Tibial nerve (tissue), 4 donors: ENCODE results near the gene PSG7. TPM values are rescaled to one million over a fixed set of nuclear protein-coding genes. Genes with fewer than 3 reads are reported as not detected.
"Not testable (repeated sequence)": the region's sequence is repeated elsewhere in the genome, so short reads cannot be mapped to it uniquely, and the experiment has no call there.

Experiments used
- DNase-seq, 2 donors: peaks; one replicate each; pipeline ENCODE4 v3.0.0-alpha.2; 2019; ENCODE audit warnings: low spot score in 2 of 2
- H3K27ac ChIP-seq, 4 donors: fragments of 200-600 bp; sonication (generic) in 3 of 4; one replicate each; pipeline ENCODE4 v1.5.1; 2017 to 2019; ENCODE audit warnings: mild to moderate bottlenecking in 1 of 4
- H3K27me3 ChIP-seq, 2 donors: fragments of 200-600 bp; sonication (generic) in 1 of 2; one replicate each; pipeline versions ENCODE4 v1.5.1 to v1.6.0; 2017 to 2019
- H3K36me3 ChIP-seq, 3 donors: fragments of 200-600 bp; sonication (generic); one replicate each; pipeline ENCODE4 v1.5.1; 2018 to 2019
- H3K4me1 ChIP-seq, 4 donors: fragments of 200-600 bp; sonication (generic) in 3 of 4; one replicate each; pipeline ENCODE4 v1.5.1; 2017 to 2019
- H3K4me3 ChIP-seq, 4 donors: fragments of 200-600 bp; sonication (generic) in 3 of 4; one replicate each; pipeline ENCODE4 v1.5.1; 2017 to 2019; ENCODE audit warnings: mild to moderate bottlenecking in 1 of 4, moderate library complexity in 1 of 4
- H3K9me3 ChIP-seq, 4 donors: fragments of 200-600 bp; sonication (generic) in 3 of 4; one replicate each; pipeline ENCODE4 v1.5.1; 2017 to 2019
- EP300 ChIP-seq, 2 donors: sonication (generic); formaldehyde crosslinking; IDR thresholded peaks; one replicate each; pipeline ENCODE4 v1.6.1; 2017; ENCODE audit warnings: antibody characterized with exemption in 2 of 2, mild to moderate bottlenecking in 1 of 2
- WGBS, 2 donors: methylation state at CpG; one replicate each; pipeline ENCODE4 v1.1.5; 2018; 5-methylcytosine and 5-hydroxymethylcytosine counted together
- total RNA-seq, 4 donors: library from RNA; depleted of rRNA; stranded (reverse); fragments of >200 nt; gene quantifications; one replicate each; pipeline ENCODE4 v1.1.0, GENCODE V29; 2016
- TF ChIP-seq, protein P1 (sequence below), 5 experiments: fragments of 200-600 bp in 3 of 5; fragments of 450-650 bp in 2 of 5; sonication (generic) in 3 of 5; IDR thresholded peaks; one replicate each; pipeline ENCODE4 v1.5.1; 2016 to 2019; ENCODE audit warnings: antibody characterized with exemption in 5 of 5, mild to moderate bottlenecking in 3 of 5, moderate library complexity in 2 of 5

PSG7 gene
- total RNA-seq, 4 donors from 2014 or later: not detected

DNA sequence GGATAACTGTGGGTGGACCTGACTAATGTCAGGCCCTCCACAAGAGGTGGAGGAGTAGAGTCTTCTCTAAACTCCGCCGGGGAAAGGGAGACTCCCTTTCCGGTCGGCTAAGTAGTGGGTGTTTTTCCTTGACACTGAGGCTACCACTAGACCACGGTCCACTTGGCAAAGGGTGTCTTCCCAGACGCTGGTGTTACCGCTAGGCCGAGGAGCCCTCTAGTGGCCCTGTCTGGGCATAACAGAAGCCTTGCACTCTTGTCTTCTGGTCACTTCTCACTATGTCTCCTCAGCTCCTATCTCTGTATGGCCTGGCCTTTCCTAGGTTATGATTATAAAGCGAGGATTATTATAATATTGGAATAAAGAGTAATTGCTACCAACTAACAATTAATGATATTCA lies 13.9 kb downstream of the PSG7 start:
- TF ChIP-seq, protein P1, sequence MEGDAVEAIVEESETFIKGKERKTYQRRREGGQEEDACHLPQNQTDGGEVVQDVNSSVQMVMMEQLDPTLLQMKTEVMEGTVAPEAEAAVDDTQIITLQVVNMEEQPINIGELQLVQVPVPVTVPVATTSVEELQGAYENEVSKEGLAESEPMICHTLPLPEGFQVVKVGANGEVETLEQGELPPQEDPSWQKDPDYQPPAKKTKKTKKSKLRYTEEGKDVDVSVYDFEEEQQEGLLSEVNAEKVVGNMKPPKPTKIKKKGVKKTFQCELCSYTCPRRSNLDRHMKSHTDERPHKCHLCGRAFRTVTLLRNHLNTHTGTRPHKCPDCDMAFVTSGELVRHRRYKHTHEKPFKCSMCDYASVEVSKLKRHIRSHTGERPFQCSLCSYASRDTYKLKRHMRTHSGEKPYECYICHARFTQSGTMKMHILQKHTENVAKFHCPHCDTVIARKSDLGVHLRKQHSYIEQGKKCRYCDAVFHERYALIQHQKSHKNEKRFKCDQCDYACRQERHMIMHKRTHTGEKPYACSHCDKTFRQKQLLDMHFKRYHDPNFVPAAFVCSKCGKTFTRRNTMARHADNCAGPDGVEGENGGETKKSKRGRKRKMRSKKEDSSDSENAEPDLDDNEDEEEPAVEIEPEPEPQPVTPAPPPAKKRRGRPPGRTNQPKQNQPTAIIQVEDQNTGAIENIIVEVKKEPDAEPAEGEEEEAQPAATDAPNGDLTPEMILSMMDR (IDR thresholded peaks at IDR 0.05): peak in 2 of 5 experiments; percentile 9 to 14
- not testable (repeated sequence) for H3K9me3 ChIP-seq, H3K4me1 ChIP-seq, H3K36me3 ChIP-seq, H3K4me3 ChIP-seq, H3K27me3 ChIP-seq, H3K27ac ChIP-seq, DNase-seq
- 36 to 50% methylated on average over 9 of the region's 9 CpGs for WGBS, 2 donors

DNA sequence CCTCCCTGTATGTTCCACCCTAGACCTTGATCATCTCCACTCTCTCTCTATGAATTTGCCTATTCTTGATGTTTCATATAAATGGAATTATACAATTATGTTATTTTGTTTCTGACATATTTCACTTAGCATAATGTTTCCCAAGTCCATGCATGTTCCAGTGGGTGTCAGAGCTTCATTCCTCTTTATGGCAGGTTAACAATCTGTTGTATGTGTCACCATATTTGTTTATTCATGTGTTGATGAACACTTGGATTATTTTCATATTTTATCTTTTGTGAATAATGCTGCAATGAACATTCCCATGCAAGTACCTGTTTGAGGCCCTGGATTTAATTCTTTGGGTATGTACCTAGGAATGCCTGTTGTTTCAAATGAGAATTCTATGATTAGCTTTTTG lies 16.0 kb downstream of the PSG7 start:
- not testable (repeated sequence) for H3K9me3 ChIP-seq, DNase-seq, H3K4me3 ChIP-seq, H3K27me3 ChIP-seq, H3K36me3 ChIP-seq, H3K4me1 ChIP-seq, H3K27ac ChIP-seq

DNA sequence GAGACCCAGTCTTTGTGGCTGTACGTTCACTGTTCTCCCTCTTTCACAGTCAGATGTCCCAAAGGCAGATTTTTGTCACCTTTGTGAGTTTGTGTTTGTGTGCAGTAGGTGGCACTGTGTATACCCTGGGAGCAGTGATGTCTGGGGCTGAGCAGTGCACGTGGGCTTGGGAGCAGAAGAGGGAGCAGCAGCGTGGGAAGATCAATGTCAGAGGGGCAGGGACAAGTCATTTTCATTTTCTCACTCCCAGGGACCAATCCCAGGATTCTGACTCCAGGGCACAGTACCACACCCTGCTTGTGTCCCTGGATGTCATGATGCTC lies 17.3 kb downstream of the PSG7 start:
- no peak for DNase-seq
- Histone ChIP-seq H3K4me1 (no peaks in the 10 kb centered on the region), H3K4me3 (no peak overlapping the region), H3K27me3 (no peaks in the 10 kb centered on the region), H3K27ac (no peak overlapping the region), H3K9me3 (no peaks in the 10 kb centered on the region), H3K36me3 (no peaks in the 10 kb centered on the region)
- WGBS, 2 donors: 18 to 20% methylated on average over 3 of the region's 3 CpGs
- TF ChIP-seq EP300 (IDR thresholded peaks at IDR 0.05): no peak

DNA sequence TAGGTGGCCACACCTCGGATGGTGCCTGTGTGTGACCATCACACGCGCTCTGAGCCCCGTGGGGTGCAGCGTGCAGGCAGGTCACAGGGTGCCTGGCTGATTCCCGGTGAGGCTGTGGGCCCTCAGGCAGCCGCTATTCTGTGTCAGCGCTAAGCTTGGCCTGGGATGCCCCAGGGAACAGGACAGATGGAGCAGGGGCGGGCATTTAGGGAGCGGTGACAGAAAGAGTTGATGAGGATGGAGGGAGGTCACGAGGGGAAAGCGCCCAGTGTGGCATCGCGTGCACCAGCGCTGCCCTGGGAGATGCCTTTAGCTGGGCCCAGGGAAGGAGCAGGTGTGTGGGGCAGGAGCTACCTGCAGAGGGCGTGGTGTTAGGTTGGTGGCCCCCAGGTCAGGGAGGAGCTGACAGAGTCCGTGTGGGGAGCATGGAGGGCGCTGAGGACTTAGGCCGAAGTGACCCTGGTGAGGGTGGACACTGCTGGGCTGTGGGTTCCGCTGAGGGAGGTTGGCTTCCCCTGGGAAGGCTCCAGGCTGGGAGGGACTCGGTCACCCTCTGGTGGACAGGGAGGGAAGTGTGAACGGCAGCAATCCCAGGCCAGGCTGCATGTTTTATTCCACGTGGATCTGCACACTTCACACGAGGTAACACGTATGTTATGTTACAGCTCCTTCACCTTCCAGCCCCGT lies 17.8 kb downstream of the PSG7 start:
- not testable (repeated sequence) for H3K36me3 ChIP-seq

DNA sequence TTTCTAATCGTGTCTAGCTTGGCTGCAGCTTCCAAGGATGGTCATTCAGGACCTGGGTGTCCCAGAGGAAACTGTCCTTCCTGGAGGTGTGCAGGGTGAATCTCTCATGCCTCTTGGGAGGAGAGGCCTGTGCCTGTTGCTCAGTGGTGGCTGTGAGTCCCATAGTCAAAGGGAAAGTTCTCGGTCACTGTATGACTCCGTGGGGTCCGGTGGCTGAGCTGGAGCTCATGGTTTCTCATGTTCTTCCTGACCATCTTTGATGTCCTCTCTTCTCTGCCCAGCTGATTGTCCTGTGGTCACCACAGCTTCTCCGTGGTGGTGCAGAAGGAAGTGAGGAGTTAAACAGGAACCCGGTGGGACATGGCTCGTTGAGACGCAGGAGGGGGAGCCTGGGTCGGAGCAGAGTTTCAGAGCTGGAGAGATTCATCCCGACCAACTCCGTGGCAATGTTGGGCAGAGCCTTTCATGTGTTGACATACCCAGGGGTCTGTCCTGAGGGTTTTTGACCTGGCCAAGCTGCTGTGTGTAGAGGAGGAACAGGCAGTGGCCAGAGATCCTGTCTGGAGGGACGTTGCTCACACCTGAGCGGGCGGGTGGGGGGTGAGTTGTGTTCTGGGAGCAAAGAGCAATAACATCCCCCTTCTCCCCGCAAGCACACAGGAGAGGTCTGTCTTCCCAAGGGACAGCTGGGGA lies 18.5 kb downstream of the PSG7 start:
- not testable (repeated sequence) for H3K27me3 ChIP-seq, H3K9me3 ChIP-seq, DNase-seq, H3K36me3 ChIP-seq, H3K4me1 ChIP-seq, H3K4me3 ChIP-seq, H3K27ac ChIP-seq
- 79 to 94% methylated on average over 15 of the region's 15 CpGs for WGBS, 2 donors

More for the DNA sequence above, 17.8 kb downstream of the PSG7 start:
- not testable (repeated sequence) for H3K4me1 ChIP-seq, H3K27ac ChIP-seq, H3K4me3 ChIP-seq, H3K27me3 ChIP-seq, H3K9me3 ChIP-seq, DNase-seq
- WGBS, 2 donors: 70 to 77% methylated on average over 22 to 26 of the region's 26 CpGs

DNA sequence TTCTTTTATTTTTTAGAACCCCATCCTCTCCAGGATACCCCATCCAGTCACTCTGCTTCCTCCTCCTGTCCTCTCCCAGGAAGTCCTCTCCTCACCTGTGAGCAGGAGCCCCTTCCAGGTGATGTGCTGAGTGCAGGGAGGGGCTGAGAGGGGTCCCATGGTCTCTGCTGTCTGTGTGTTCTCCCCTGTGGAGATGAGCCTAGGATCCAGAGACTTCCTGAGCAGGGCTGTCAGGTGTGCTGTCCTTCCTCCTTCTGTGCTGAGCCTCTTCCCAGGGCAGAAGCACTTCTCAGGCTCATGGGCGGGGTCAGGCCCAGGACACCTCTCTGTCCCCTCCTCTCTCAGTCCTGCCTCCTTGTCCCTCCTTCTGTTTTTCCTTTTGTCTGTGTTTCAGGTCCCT lies 19.4 kb downstream of the PSG7 start, which contains the start of gene PSG6:
Gene PSG6 (minus strand): TSS at position 261 of the 400 bp plus-strand sequence. CDS start 102 bp downstream, at position 159.
- not testable (repeated sequence) for DNase-seq

DNA sequence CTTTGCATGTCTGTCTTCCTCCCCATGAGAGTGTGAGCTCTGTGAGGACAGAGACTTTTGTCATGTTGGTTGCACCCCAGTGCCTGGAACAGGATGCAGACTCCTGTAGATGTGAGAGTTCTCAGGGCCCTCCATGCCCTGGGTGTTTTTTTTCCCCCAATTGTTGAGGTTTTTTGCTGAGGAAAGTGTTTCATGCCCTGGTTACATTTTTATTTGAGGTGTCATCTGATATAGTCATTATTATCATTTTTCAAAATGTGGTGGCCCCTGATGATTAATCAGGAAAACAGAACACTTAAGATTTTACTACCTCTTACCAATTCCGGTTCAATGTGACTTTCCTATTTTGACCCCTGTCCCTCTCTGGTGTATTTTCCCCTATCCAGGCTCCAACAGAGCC lies 20.1 kb downstream of the PSG7 start:
- H3K27me3 ChIP-seq, H3K27ac ChIP-seq, H3K4me3 ChIP-seq, H3K9me3 ChIP-seq, H3K36me3 ChIP-seq, DNase-seq, H3K4me1 ChIP-seq: not testable (repeated sequence)
- WGBS, 2 donors: 70 to 88% methylated on average over 1 of the region's 1 CpG

More for the DNA sequence above, 19.4 kb downstream of the PSG7 start, which contains the start of gene PSG6:
- not testable (repeated sequence) for H3K36me3 ChIP-seq, H3K27me3 ChIP-seq, H3K4me3 ChIP-seq, H3K4me1 ChIP-seq, H3K9me3 ChIP-seq, H3K27ac ChIP-seq
- 14 to 63% methylated on average over 1 of the region's 1 CpG for WGBS, 2 donors

DNA sequence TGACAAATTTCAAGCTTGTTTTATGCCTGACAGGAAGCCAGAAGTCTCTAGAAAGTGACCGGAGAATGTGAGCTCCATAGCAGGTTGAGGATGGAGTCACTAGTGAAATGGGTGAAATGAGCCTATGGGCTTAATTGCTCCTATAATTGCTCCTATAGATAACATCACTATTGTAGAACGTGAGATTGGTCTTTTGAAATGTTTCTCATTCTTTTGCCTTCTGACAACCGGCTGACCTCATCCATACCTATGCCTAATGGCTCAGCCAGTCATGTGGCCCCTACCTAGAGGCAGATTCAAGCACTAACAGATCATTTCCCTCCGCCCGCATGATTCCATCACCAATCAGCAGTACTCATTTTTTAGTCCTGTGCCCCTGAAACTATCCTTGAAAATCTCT lies 23.5 kb downstream of the PSG7 start:
- not testable (repeated sequence) for DNase-seq, H3K4me1 ChIP-seq, H3K36me3 ChIP-seq, H3K27me3 ChIP-seq, H3K4me3 ChIP-seq, H3K9me3 ChIP-seq, H3K27ac ChIP-seq
- 82 to 85% methylated on average over 5 of the region's 5 CpGs for WGBS, 2 donors

DNA sequence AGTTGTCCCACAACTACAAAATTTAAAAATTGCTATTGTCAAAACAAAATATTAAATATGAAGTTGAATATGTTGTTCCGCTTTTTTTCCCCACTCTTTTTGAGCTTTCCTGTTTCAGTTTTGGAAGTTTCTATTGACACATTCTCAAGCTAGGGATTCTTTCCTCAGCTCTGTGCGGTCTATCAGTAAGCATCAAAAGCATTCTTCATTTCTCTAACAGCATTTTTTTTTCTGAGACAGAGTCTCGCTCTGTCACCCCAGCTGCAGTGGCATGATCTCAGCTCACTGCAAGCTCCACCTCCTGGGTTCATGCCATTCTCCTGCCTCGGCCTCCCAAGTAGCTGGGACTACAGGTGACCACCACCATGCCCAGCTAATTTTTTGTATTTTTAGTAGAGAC lies 24.1 kb downstream of the PSG7 start:
- WGBS, 2 donors: 82 to 87% methylated on average over 4 of the region's 4 CpGs
- not testable (repeated sequence) for H3K4me1 ChIP-seq, H3K27ac ChIP-seq, H3K9me3 ChIP-seq, H3K4me3 ChIP-seq, DNase-seq, H3K36me3 ChIP-seq, H3K27me3 ChIP-seq

DNA sequence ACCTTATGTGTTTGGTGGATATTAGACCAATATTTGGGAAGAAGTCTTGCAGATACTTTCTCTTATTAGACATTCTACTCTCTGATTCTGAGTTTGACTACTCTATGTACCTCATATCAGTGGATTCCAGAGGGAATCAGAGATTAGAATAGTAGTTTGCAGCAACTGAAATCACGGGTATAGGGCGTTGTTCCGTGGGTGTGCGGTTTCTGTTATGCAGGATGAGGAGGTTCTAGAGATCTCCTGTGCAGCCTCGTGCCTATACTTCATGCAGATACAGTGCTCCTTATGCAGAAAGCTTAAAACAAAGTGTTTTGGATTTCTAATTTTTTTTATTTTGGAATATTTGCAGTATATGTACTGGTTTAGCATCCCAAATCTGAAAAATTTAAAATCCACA lies 25.3 kb downstream of the PSG7 start:
- H3K9me3 ChIP-seq, H3K27ac ChIP-seq, H3K27me3 ChIP-seq, H3K4me3 ChIP-seq, DNase-seq, H3K4me1 ChIP-seq, H3K36me3 ChIP-seq: not testable (repeated sequence)
- WGBS, 2 donors: 75 to 78% methylated on average over 5 of the region's 5 CpGs

DNA sequence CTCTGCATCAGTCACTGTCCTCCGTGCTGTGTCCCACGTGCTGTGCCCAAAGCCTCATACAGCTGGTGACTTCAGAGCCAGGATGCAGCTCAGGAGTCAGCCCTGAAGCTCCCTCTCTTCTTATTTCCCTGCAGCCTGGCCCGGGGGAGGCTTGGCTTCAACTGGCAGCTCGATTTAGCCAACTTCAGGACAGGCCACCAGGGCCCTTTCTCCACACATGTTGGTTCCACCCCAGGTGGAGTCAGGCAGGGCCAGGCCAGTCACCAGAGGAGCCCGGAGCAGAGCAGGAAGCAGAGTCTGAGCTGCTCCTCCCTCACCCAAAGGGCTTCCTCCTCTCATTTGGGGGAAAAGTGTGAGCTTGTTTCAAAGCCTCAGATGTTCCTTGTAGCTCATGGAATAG lies 30.8 kb downstream of the PSG7 start:
- DNase-seq, H3K27ac ChIP-seq, H3K4me3 ChIP-seq, H3K9me3 ChIP-seq, H3K27me3 ChIP-seq, H3K36me3 ChIP-seq, H3K4me1 ChIP-seq: not testable (repeated sequence)
- WGBS, 2 donors: 58 to 62% methylated on average over 5 of the region's 5 CpGs

DNA sequence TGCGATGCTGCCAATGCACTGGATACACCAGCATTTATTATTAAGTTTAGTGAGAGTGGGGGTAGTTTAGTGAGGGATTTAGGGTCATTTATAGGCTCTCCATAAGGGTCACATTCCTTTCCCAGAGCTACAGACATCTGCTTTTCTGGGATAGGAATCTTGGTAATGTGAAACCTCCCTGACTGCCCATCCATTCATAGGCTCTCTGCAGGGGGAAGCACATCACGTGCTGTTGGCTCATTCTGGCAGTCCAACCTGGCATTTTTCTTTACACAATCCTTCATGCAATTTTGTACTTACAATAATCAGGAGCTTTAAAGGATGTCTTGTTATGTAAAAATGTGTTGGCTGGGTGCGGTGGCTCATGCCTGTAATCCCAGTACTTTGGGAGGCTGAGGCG lies 36.4 kb downstream of the PSG7 start:
- H3K36me3 ChIP-seq, DNase-seq, H3K4me1 ChIP-seq, H3K9me3 ChIP-seq, H3K4me3 ChIP-seq, H3K27me3 ChIP-seq, H3K27ac ChIP-seq: not testable (repeated sequence)
- 77 to 81% methylated on average over 4 of the region's 4 CpGs for WGBS, 2 donors

DNA sequence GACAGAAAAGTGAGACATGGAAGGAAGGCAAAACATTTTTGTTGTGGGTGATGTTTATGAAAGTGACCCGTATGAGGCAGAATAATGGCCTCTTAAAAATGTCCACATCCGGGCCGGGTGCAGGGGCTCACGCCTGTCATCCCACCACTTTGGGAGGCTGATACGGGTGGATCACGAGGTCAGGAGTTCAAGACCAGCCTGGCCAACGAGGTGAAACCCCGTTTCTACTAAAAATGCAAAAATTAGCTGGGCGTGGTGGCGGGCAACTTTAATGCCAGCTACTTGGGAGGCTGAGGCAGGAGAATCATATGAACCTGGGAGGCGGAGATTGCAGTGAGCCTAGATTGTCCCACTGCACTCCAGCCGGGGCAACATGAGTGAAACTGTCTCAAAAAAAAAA lies 37.3 kb downstream of the PSG7 start:
- H3K36me3 ChIP-seq, H3K9me3 ChIP-seq, H3K4me1 ChIP-seq, H3K4me3 ChIP-seq, DNase-seq, H3K27ac ChIP-seq, H3K27me3 ChIP-seq: not testable (repeated sequence)
- WGBS, 2 donors: 81 to 84% methylated on average over 12 of the region's 12 CpGs
